NCI-H748 (cell line): Measurements from ENCODE around the gene ZBTB7C.

ENCODE experiments used
- DNase-seq: peaks from one replicate; lab custom pipeline; 2025; ENCODE audit not compliant: unreplicated experiment; lab: John Stamatoyannopoulos, UW

ZBTB7C gene

GRCh38 chr18:47983946-47984345 lies 425.2 kb downstream of the ZBTB7C start:
- DNase-seq: no peak

DNA sequence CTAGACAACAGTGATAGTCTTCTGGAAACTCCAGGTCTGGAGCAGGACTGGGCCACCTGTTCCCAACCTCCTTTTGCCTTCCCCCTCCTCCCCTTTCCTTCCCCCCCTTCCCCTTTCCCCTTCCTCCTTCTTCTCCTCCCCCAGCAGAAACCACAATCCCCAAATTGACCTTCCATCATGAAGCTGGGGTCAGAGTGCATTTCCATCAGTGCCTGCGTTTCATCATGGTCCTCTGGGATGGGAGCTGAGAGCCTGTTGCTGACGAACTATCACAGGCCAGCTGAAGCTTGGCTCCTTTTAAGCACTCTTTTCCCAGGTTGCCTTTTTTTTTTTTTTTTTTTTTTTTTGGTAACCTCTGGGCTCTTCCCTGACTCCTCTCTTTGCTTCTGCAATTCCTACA lies 426.1 kb downstream of the ZBTB7C start:
- no peak for DNase-seq

- no peak for DNase-seq
Observed at GRCh38 chr18:47981830-47982229, 427.4 kb downstream of the ZBTB7C start.

GRCh38 chr18:47981320-47981719 lies 427.9 kb downstream of the ZBTB7C start:
- no peak for DNase-seq

DNA sequence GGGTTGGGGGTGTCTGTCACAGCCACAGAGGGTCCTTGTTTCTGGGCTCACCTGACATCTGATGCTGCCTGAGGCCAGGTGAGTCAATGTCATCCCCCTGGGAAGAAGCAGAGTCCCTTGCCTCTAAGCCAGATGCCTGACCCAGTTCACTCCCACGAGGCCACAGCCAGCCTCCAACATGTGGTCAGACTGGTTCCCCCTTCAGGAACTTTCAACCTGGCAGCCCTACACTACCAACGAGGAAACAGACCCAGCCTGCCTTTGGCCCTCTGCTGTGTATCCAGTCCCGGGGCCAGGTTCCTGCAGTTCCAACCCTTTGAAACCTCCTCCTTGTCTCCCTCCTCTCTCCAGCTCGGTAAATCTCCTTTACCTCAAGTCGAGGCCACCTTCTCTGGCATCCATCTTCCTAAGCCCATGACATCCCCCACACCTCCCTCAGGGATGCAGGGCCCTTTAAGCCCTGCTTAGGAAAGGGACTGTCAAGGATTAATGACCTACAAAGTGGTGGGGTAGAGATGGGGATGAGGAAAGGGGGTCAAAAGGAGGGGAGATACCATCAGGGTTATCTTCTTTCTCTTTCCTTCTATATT lies 429.5 kb downstream of the ZBTB7C start:
- no peak for DNase-seq

GRCh38 chr18:47978603-47979002 lies 430.6 kb downstream of the ZBTB7C start:
- DNase-seq: no peak

GRCh38 chr18:47978141-47978540 lies 431.0 kb downstream of the ZBTB7C start:
- no peak for DNase-seq
